GM10266 (cell line): Measurements from ENCODE around the gene ITPR1.
"Not testable (repeated sequence)": the region's sequence is repeated elsewhere in the genome, so short reads cannot be mapped to it uniquely, and the experiment has no call there.

Source experiments
- DNase-seq: peaks from one replicate; pipeline ENCODE4 v3.0.0; 2012; ENCODE audit errors: extremely low spot score
- CTCF ChIP-seq: IDR thresholded peaks from 2 replicates; pipeline ENCODE4 v1.5.1; 2012; ENCODE audit warnings: mild to moderate bottlenecking, low read depth; ENCODE audit not compliant: control insufficient read depth, insufficient read depth; ENCODE audit errors: missing control alignments

The ITPR1 gene

GRCh38 chr3:4758249-4758860 is 265.2 kb downstream of the ITPR1 start:
- DNase-seq, result no peak
- no peak for TF ChIP-seq CTCF

GRCh38 chr3:4758957-4759656 is 266.0 kb downstream of the ITPR1 start:
- no peak for DNase-seq
- TF ChIP-seq CTCF, result no peak

GRCh38 chr3:4759689-4760312 is 266.7 kb downstream of the ITPR1 start:
- TF ChIP-seq CTCF, result no peak
- DNase-seq, result no peak

GRCh38 chr3:4761759-4762158 is 268.6 kb downstream of the ITPR1 start:
- no peak for TF ChIP-seq CTCF
- no peak for DNase-seq

GRCh38 chr3:4762481-4763230 is 269.5 kb downstream of the ITPR1 start:
- DNase-seq, result not testable (repeated sequence)

GRCh38 chr3:4763604-4764247 is 270.6 kb downstream of the ITPR1 start:
- DNase-seq, result no peak
- TF ChIP-seq CTCF, result no peak

- no peak for DNase-seq
- TF ChIP-seq CTCF, result no peak
These were observed 272.1 kb downstream of the ITPR1 start for GRCh38 chr3:4765212-4765611.
